Neural cell (in vitro differentiated cells): ENCODE data around the gene RNASE7. TPM values are rescaled to one million over a fixed set of nuclear protein-coding genes. Genes with fewer than 3 reads are reported as not detected.

Experiments used
- H2AFZ ChIP-seq: fragments of 200-600, 300-800 bp; sonication (generic), shearing (Covaris generic); 2 replicates; pipeline ENCODE4 v1.6.0; 2014; ENCODE audit warnings: low read depth, mild to moderate bottlenecking, antibody characterized with exemption, low read length, moderate library complexity
- H3F3A ChIP-seq: fragments of 200-600 bp; shearing (Covaris generic); 2 replicates; pipeline ENCODE4 v1.6.1; 2016; ENCODE audit warnings: mild to moderate bottlenecking, moderate library complexity, mixed read lengths, antibody characterized with exemption, low read length; ENCODE audit not compliant: insufficient read depth, poor library complexity, severe bottlenecking
- H3K27ac ChIP-seq: fragments of 200-600, 300-800 bp; sonication (generic), shearing (Covaris generic); 2 replicates; pipeline ENCODE4 v1.5.1; 2014; ENCODE audit warnings: mild to moderate bottlenecking, low read length, moderate library complexity
- H3K27me3 ChIP-seq: fragments of 300-800, 200-600 bp; sonication (generic), shearing (Covaris generic); 2 replicates; pipeline ENCODE4 v1.6.0; 2014; ENCODE audit warnings: mild to moderate bottlenecking, low read depth, low read length, moderate library complexity; ENCODE audit not compliant: insufficient read depth
- H3K36me3 ChIP-seq: fragments of 300-800, 200-600 bp; sonication (generic), shearing (Covaris generic); 2 replicates; pipeline ENCODE4 v1.5.1; 2014; ENCODE audit warnings: mild to moderate bottlenecking, antibody characterized with exemption, low read length, moderate library complexity; ENCODE audit not compliant: insufficient read depth
- H3K4me2 ChIP-seq: fragments of 300-800, 200-600 bp; sonication (generic), shearing (Covaris generic); 2 replicates; pipeline ENCODE4 v1.6.0; 2014; ENCODE audit warnings: mild to moderate bottlenecking, low read length
- H3K4me3 ChIP-seq: fragments of 300-800, 200-600 bp; sonication (generic), shearing (Covaris generic); 2 replicates; pipeline ENCODE4 v1.5.1; 2014; ENCODE audit warnings: mild to moderate bottlenecking, low read length, moderate library complexity
- H3K79me2 ChIP-seq: fragments of 200-600 bp; shearing (Covaris generic); replicated peaks from 2 replicates; pipeline ENCODE4 v1.6.0; 2014; ENCODE audit warnings: mild to moderate bottlenecking, low read length, moderate library complexity; ENCODE audit not compliant: insufficient read depth
- H3K9ac ChIP-seq: fragments of 300-800, 200-600 bp; sonication (generic), shearing (Covaris generic); 2 replicates; pipeline ENCODE4 v1.6.1; 2016; ENCODE audit warnings: mild to moderate bottlenecking, low read length, mixed read lengths
- H3K9me2 ChIP-seq: fragments of 200-600 bp; shearing (Covaris generic); 2 replicates; pipeline ENCODE4 v1.6.1; 2016; ENCODE audit warnings: mild to moderate bottlenecking, low read length, mixed read lengths; ENCODE audit not compliant: insufficient read depth
- H3K9me3 ChIP-seq: fragments of 200-600, 300-800 bp; sonication (generic), shearing (Covaris generic); 2 replicates; pipeline ENCODE4 v1.6.1; 2016; ENCODE audit warnings: mild to moderate bottlenecking, mixed run types, low read length, moderate library complexity, mixed read lengths
- H4K20me1 ChIP-seq: fragments of 200-600 bp; shearing (Covaris generic); 2 replicates; pipeline ENCODE4 v1.6.1; 2016; ENCODE audit warnings: mild to moderate bottlenecking, mixed run types; ENCODE audit not compliant: insufficient read depth
- EP300 ChIP-seq: fragments of 450-650 bp; conservative IDR thresholded peaks from 2 replicates; pipeline ENCODE4 v1.6.1; 2014; ENCODE audit warnings: antibody characterized with exemption, mild to moderate bottlenecking, moderate library complexity; ENCODE audit not compliant: poor library complexity, severe bottlenecking
- EZH2 ChIP-seq: fragments of 200-600, 300-800 bp; shearing (Covaris generic), sonication (generic); IDR thresholded peaks from 2 replicates; pipeline ENCODE4 v1.6.1; 2014; ENCODE audit warnings: antibody characterized with exemption, low read length, borderline replicate concordance, mild to moderate bottlenecking; ENCODE audit not compliant: insufficient read depth, poor library complexity, severe bottlenecking
- MXI1 ChIP-seq: fragments of 450-650 bp; conservative IDR thresholded peaks from 2 replicates; pipeline ENCODE4 v1.6.1; 2014; ENCODE audit warnings: antibody characterized with exemption, mild to moderate bottlenecking; ENCODE audit not compliant: poor library complexity, severe bottlenecking
- POLR2AphosphoS5 ChIP-seq: IDR thresholded peaks from 2 replicates; pipeline ENCODE4 v1.6.1; 2012
- RAD21 ChIP-seq: fragments of 450-650 bp; conservative IDR thresholded peaks from 2 replicates; pipeline ENCODE4 v1.6.1; 2014; ENCODE audit warnings: antibody characterized with exemption, mild to moderate bottlenecking, moderate library complexity
- SMC3 ChIP-seq: fragments of 450-650 bp; conservative IDR thresholded peaks from 2 replicates; pipeline ENCODE4 v1.6.1; 2014; ENCODE audit warnings: antibody characterized with exemption, mild to moderate bottlenecking, moderate library complexity; ENCODE audit not compliant: poor library complexity
- TAF1 ChIP-seq: IDR thresholded peaks from 2 replicates; pipeline ENCODE4 v1.6.1; 2012; ENCODE audit warnings: low read depth
- polyA plus RNA-seq: library from polyadenylated mRNA; depleted of rRNA; stranded (reverse); fragments of >200 nt; gene quantifications from 2 replicates; pipeline ENCODE4 v1.2.3, GENCODE V29; 2014
- TF ChIP-seq, protein P1 (sequence below): IDR thresholded peaks from 2 replicates; pipeline ENCODE4 v1.6.1; 2012; ENCODE audit warnings: borderline replicate concordance
- TF ChIP-seq, protein P2 (sequence below): fragments of 450-650 bp; IDR thresholded peaks from 2 replicates; pipeline ENCODE4 v1.5.1; 2014; ENCODE audit warnings: antibody characterized with exemption, mild to moderate bottlenecking, moderate library complexity; ENCODE audit not compliant: poor library complexity, severe bottlenecking

The RNASE7 gene
- polyA plus RNA-seq, 1 donor from 2014 or later = not detected

DNA sequence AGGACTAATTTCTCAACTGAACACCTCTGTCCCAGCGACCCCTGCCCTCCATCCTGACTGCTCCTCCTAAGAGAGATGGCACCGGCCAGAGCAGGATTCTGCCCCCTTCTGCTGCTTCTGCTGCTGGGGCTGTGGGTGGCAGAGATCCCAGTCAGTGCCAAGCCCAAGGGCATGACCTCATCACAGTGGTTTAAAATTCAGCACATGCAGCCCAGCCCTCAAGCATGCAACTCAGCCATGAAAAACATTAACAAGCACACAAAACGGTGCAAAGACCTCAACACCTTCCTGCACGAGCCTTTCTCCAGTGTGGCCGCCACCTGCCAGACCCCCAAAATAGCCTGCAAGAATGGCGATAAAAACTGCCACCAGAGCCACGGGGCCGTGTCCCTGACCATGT, 756 bp downstream of the RNASE7 start:
- Histone ChIP-seq H3K27me3 (no peaks in the 10 kb centered on the region), H3K27ac (no peak overlapping the region), H4K20me1 (no peaks in the 10 kb centered on the region), H3K36me3 (no peaks in the 10 kb centered on the region), H3K9me2 (no peaks in the 10 kb centered on the region), H3K9ac (no peak overlapping the region), H3F3A (no peaks in the 10 kb centered on the region), H3K9me3 (no peaks in the 10 kb centered on the region), H3K4me2 (no peak overlapping the region), H2AFZ (no peak overlapping the region), H3K79me2 (no peaks in the 10 kb centered on the region), H3K4me3 (no peak overlapping the region)
- TF ChIP-seq EZH2 (no peak), TAF1 (no peak), SMC3 (no peak), RAD21 (no peak), POLR2AphosphoS5 (no peak), EP300 (no peak), MXI1 (no peak)
- TF ChIP-seq, protein P1, sequence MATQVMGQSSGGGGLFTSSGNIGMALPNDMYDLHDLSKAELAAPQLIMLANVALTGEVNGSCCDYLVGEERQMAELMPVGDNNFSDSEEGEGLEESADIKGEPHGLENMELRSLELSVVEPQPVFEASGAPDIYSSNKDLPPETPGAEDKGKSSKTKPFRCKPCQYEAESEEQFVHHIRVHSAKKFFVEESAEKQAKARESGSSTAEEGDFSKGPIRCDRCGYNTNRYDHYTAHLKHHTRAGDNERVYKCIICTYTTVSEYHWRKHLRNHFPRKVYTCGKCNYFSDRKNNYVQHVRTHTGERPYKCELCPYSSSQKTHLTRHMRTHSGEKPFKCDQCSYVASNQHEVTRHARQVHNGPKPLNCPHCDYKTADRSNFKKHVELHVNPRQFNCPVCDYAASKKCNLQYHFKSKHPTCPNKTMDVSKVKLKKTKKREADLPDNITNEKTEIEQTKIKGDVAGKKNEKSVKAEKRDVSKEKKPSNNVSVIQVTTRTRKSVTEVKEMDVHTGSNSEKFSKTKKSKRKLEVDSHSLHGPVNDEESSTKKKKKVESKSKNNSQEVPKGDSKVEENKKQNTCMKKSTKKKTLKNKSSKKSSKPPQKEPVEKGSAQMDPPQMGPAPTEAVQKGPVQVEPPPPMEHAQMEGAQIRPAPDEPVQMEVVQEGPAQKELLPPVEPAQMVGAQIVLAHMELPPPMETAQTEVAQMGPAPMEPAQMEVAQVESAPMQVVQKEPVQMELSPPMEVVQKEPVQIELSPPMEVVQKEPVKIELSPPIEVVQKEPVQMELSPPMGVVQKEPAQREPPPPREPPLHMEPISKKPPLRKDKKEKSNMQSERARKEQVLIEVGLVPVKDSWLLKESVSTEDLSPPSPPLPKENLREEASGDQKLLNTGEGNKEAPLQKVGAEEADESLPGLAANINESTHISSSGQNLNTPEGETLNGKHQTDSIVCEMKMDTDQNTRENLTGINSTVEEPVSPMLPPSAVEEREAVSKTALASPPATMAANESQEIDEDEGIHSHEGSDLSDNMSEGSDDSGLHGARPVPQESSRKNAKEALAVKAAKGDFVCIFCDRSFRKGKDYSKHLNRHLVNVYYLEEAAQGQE = no peak
- TF ChIP-seq, protein P2, sequence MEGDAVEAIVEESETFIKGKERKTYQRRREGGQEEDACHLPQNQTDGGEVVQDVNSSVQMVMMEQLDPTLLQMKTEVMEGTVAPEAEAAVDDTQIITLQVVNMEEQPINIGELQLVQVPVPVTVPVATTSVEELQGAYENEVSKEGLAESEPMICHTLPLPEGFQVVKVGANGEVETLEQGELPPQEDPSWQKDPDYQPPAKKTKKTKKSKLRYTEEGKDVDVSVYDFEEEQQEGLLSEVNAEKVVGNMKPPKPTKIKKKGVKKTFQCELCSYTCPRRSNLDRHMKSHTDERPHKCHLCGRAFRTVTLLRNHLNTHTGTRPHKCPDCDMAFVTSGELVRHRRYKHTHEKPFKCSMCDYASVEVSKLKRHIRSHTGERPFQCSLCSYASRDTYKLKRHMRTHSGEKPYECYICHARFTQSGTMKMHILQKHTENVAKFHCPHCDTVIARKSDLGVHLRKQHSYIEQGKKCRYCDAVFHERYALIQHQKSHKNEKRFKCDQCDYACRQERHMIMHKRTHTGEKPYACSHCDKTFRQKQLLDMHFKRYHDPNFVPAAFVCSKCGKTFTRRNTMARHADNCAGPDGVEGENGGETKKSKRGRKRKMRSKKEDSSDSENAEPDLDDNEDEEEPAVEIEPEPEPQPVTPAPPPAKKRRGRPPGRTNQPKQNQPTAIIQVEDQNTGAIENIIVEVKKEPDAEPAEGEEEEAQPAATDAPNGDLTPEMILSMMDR = no peak

DNA sequence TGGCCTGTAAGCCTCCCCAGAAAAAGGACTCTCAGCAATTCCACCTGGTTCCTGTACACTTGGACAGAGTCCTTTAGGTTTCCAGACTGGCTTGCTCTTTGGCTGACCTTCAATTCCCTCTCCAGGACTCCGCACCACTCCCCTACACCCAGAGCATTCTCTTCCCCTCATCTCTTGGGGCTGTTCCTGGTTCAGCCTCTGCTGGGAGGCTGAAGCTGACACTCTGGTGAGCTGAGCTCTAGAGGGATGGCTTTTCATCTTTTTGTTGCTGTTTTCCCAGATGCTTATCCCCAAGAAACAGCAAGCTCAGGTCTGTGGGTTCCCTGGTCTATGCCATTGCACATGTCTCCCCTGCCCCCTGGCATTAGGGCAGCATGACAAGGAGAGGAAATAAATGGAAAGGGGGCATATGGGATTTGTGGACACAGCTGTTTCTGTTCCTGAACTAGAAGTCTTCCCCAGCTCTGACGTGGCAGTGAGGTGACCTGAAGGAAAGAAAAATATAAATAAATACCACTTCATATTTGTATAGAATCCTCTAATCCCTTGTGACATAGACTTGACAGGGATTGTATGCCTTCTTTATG, 1.3 kb downstream of the RNASE7 start:
- Histone ChIP-seq H4K20me1 (no peaks in the 10 kb centered on the region), H3K9ac (no peak overlapping the region), H3K27ac (no peak overlapping the region), H2AFZ (no peak overlapping the region), H3K36me3 (no peaks in the 10 kb centered on the region), H3K4me2 (no peak overlapping the region), H3K79me2 (no peaks in the 10 kb centered on the region), H3F3A (no peaks in the 10 kb centered on the region), H3K9me2 (no peaks in the 10 kb centered on the region), H3K27me3 (no peaks in the 10 kb centered on the region), H3K4me3 (no peak overlapping the region), H3K9me3 (no peaks in the 10 kb centered on the region)
- TF ChIP-seq, protein P1 = no peak
- no peak for TF ChIP-seq RAD21
- TF ChIP-seq EZH2 = no peak
- TF ChIP-seq SMC3 = no peak
- no peak for TF ChIP-seq TAF1
- no peak for TF ChIP-seq MXI1
